Karpas-422 (cell line): ENCODE data around the gene LINC01488. TPM values are rescaled to one million over a fixed set of nuclear protein-coding genes. Genes with fewer than 3 reads are reported as not detected.

Experiments
- DNase-seq: peaks from one replicate; pipeline ENCODE4 v3.0.0-alpha.2; 2015
- H2AFZ ChIP-seq: fragments of 200-600 bp; sonication (generic); 2 replicates; pipeline ENCODE4 v1.6.1; 2014; ENCODE audit warnings: antibody characterized with exemption, low read length, mixed read lengths
- H3K27ac ChIP-seq: fragments of 200-600 bp; sonication (generic); 2 replicates; pipeline ENCODE4 v1.5.1; 2014; ENCODE audit warnings: mild to moderate bottlenecking, low read length, moderate library complexity
- H3K27me3 ChIP-seq: fragments of 200-600 bp; sonication (generic); 2 replicates; pipeline ENCODE4 v1.6.1; 2014; ENCODE audit warnings: low read length, mixed read lengths
- H3K36me3 ChIP-seq: fragments of 200-600 bp; sonication (generic); 2 replicates; pipeline ENCODE4 v1.6.1; 2014; ENCODE audit warnings: low read length, mixed read lengths; ENCODE audit not compliant: insufficient read depth
- H3K4me1 ChIP-seq: fragments of 200-600 bp; sonication (generic); 2 replicates; pipeline ENCODE4 v1.6.1; 2014; ENCODE audit warnings: mild to moderate bottlenecking, low read length, mixed read lengths
- H3K4me2 ChIP-seq: fragments of 200-600 bp; sonication (generic); 2 replicates; pipeline ENCODE4 v1.6.1; 2014; ENCODE audit warnings: low read length, low read depth, mild to moderate bottlenecking; ENCODE audit not compliant: poor library complexity, severe bottlenecking
- H3K4me3 ChIP-seq: fragments of 200-600 bp; sonication (generic); 2 replicates; pipeline ENCODE4 v1.5.1; 2014; ENCODE audit warnings: mild to moderate bottlenecking, antibody characterized with exemption, low read length, mixed read lengths
- H3K79me2 ChIP-seq: fragments of 200-600 bp; sonication (generic); 2 replicates; pipeline ENCODE4 v1.6.1; 2014; ENCODE audit warnings: mild to moderate bottlenecking, low read length, mixed read lengths
- H3K9ac ChIP-seq: fragments of 200-600 bp; sonication (generic); 2 replicates; pipeline ENCODE4 v1.6.0; 2014; ENCODE audit warnings: low read length
- H3K9me2 ChIP-seq: fragments of 200-600 bp; sonication (generic), shearing (Covaris generic); replicated peaks from 2 replicates; pipeline ENCODE4 v1.6.0; 2014; ENCODE audit warnings: mild to moderate bottlenecking, low read length, moderate library complexity; ENCODE audit not compliant: insufficient read depth
- H3K9me3 ChIP-seq: fragments of 300-700, 200-600 bp; sonication (generic); 2 replicates; pipeline ENCODE4 v1.6.1; 2014; ENCODE audit warnings: low read length, mixed read lengths
- H4K20me1 ChIP-seq: fragments of 200-600 bp; sonication (generic); 2 replicates; pipeline ENCODE4 v1.6.1; 2014; ENCODE audit warnings: mild to moderate bottlenecking, antibody characterized with exemption, low read length, low read depth; ENCODE audit not compliant: insufficient read depth
- total RNA-seq: library from RNA; depleted of rRNA; stranded (reverse); fragments of >200 nt; shearing (Covaris generic); gene quantifications from 2 replicates; pipeline ENCODE4 v1.2.3, GENCODE V29; 2014; ENCODE audit warnings: low replicate concordance

LINC01488 gene
- total RNA-seq, 1 experiment from 2014 or later = not detected

DNA sequence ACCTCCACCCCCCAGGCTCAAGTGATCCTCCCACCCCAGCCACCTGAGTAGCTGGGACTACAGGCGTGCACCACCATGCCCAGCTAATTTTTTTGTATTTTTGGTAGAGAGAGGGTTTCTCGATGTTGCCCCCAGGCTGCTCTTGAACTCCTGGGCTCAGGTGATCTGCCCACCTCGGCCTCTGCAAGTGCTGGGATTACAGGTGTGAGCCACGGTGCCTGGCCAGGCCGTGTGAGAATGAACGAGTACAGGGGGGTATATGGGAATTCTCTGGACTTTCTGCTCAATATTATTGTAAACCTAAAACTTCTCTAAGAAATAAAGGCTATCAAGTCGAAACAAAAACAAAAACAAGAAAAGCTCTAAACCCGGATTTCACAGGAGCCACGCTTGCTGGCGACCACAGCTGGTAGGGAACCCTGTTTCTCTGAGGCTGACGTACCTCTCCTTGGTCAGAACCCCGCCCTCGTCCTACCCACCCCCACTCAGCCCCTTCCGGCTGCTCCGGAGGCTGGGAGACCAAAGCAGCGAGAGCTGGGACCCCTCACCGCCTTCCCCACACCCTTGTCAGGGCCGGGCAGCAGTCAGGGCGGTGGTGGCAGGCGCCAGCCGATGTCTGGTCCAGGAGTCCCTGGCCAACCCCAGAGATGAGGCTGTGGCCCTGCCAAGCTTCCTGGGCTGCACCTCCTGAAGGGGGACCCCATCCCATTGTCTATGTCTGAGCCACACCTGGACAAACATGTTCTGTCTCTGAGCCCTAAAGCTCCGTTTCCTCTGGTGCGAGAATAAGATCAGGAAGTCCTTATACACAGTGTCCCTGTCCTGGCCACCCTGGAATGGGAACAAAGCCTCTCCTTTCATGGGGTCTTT lies 52.1 kb downstream of the LINC01488 start:
- H3K4me3 ChIP-seq = no peak overlapping the region
- H3K4me2 ChIP-seq = no peak overlapping the region
- no peaks in the 10 kb centered on the region for H3K4me1 ChIP-seq
- no peaks in the 10 kb centered on the region for H4K20me1 ChIP-seq
- no peak overlapping the region for H3K9ac ChIP-seq
- H2AFZ ChIP-seq = no peak overlapping the region
- no peaks in the 10 kb centered on the region for H3K79me2 ChIP-seq
- H3K9me2 ChIP-seq = no peaks in the 10 kb centered on the region
- no peak for DNase-seq
- H3K27me3 ChIP-seq = no peaks in the 10 kb centered on the region
- no peaks in the 10 kb centered on the region for H3K9me3 ChIP-seq
- no peak overlapping the region for H3K27ac ChIP-seq
- H3K36me3 ChIP-seq = no peaks in the 10 kb centered on the region

DNA sequence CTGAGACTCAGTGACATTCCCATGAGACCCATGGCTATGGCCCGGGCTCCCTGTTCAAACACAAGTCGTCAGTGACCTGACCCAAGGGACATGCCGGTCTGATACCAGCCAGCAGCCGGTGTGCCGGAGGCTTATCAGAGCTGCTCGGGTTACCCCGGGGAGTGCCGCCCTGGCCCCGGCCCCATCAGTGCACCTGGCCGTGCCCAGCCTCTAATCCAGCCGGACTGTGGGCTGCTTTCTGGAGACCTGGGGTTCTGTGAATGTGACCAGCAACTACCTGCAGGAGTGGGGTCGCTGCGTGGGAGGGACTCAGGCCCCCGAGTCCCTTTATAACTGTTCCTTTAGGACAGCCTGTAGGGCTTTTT lies 52.7 kb downstream of the LINC01488 start:
- H3K79me2 ChIP-seq = no peaks in the 10 kb centered on the region
- H3K4me1 ChIP-seq = no peaks in the 10 kb centered on the region
- no peak overlapping the region for H3K4me3 ChIP-seq
- no peaks in the 10 kb centered on the region for H3K9me2 ChIP-seq
- H3K9ac ChIP-seq = no peak overlapping the region
- no peak overlapping the region for H3K27ac ChIP-seq
- no peak overlapping the region for H3K4me2 ChIP-seq
- H3K36me3 ChIP-seq = no peaks in the 10 kb centered on the region
- no peak for DNase-seq
- H3K27me3 ChIP-seq = no peaks in the 10 kb centered on the region
- no peaks in the 10 kb centered on the region for H4K20me1 ChIP-seq
- H2AFZ ChIP-seq = no peak overlapping the region
- H3K9me3 ChIP-seq = no peaks in the 10 kb centered on the region

DNA sequence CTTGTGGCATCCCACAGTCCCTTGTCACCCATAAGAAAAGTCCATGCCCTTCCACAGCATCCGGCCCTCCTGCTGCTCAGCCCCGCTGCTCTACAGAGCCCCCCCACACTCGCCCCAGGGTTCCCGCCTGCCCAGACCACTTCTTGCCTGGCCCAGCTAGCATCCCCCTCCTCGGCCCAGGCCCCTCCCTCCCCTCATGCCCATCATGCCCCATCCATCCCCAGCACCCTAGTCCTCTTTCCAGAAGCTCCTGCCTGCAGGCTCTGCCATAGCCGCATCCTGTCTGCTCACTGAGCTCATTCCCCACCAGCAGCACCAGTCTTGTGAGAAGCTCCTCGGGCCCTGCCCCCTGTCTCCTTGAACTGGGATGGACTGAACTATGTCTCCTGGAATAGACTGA lies 54.4 kb downstream of the LINC01488 start:
- H3K27ac ChIP-seq = no peak overlapping the region
- H3K27me3 ChIP-seq = no peaks in the 10 kb centered on the region
- H3K36me3 ChIP-seq = no peaks in the 10 kb centered on the region
- H3K4me1 ChIP-seq = no peaks in the 10 kb centered on the region
- no peaks in the 10 kb centered on the region for H3K9me3 ChIP-seq
- H3K79me2 ChIP-seq = no peaks in the 10 kb centered on the region
- H3K4me3 ChIP-seq = no peak overlapping the region
- H3K4me2 ChIP-seq = no peak overlapping the region
- no peaks in the 10 kb centered on the region for H4K20me1 ChIP-seq
- DNase-seq = no peak
- H3K9ac ChIP-seq = no peak overlapping the region
- H3K9me2 ChIP-seq = no peaks in the 10 kb centered on the region
- H2AFZ ChIP-seq = no peak overlapping the region

DNA sequence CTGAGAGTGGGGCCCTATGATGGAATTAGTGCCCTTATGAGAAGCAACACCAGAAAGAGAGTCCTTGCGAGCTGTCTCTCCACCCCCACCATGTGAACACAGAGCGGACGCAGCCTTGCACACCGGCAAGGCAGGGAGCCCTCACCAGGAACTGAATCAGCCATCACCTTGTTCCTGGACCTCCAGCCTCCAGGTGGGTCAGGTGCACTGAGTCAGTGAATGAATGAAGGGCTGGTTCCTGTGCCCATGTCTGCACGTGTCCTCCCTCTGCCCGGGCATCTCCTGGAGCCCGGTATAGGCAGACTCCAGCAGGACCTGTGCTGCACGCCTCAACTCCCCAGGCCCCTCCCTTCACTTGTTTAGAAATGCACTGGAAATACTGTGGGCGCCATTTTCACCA lies 54.9 kb downstream of the LINC01488 start:
- no peak overlapping the region for H3K9ac ChIP-seq

DNA sequence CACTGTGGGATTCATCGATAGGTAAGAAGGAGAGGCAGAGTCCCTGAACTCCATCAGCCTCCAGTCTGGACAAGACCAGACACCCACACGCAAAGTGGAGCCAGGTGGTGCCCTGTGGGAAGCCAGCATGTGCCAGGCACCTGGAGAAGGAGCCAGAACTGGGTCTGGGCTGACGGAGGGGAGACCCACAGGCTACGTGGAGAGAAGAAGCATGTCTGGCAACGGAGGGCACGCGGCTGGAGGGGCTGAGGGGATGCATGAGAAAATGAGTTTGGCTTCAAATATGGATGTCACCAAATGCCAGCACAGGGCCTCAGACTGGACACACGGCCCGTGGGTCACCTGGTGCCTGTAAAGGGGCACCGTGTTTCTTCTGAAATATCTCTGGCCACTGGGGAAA lies 55.7 kb downstream of the LINC01488 start:
- H3K9ac ChIP-seq = no peak overlapping the region
- no peak overlapping the region for H3K4me3 ChIP-seq
- H3K27me3 ChIP-seq = no peaks in the 10 kb centered on the region
- H3K9me2 ChIP-seq = no peaks in the 10 kb centered on the region
- H4K20me1 ChIP-seq = no peaks in the 10 kb centered on the region
- H3K79me2 ChIP-seq = no peaks in the 10 kb centered on the region
- H3K9me3 ChIP-seq = no peaks in the 10 kb centered on the region
- DNase-seq = no peak
- H3K4me1 ChIP-seq = no peaks in the 10 kb centered on the region
- H3K36me3 ChIP-seq = no peaks in the 10 kb centered on the region
- no peak overlapping the region for H3K4me2 ChIP-seq
- no peak overlapping the region for H3K27ac ChIP-seq
- H2AFZ ChIP-seq = no peak overlapping the region

More for the DNA sequence above, 54.9 kb downstream of the LINC01488 start:
- no peak overlapping the region for H2AFZ ChIP-seq
- H3K27me3 ChIP-seq = no peaks in the 10 kb centered on the region
- no peaks in the 10 kb centered on the region for H3K9me3 ChIP-seq
- no peaks in the 10 kb centered on the region for H3K4me1 ChIP-seq
- H3K9me2 ChIP-seq = no peaks in the 10 kb centered on the region
- no peak for DNase-seq
- H3K4me2 ChIP-seq = no peak overlapping the region
- H3K36me3 ChIP-seq = no peaks in the 10 kb centered on the region
- H3K79me2 ChIP-seq = no peaks in the 10 kb centered on the region
- no peak overlapping the region for H3K4me3 ChIP-seq
- no peaks in the 10 kb centered on the region for H4K20me1 ChIP-seq
- H3K27ac ChIP-seq = no peak overlapping the region

DNA sequence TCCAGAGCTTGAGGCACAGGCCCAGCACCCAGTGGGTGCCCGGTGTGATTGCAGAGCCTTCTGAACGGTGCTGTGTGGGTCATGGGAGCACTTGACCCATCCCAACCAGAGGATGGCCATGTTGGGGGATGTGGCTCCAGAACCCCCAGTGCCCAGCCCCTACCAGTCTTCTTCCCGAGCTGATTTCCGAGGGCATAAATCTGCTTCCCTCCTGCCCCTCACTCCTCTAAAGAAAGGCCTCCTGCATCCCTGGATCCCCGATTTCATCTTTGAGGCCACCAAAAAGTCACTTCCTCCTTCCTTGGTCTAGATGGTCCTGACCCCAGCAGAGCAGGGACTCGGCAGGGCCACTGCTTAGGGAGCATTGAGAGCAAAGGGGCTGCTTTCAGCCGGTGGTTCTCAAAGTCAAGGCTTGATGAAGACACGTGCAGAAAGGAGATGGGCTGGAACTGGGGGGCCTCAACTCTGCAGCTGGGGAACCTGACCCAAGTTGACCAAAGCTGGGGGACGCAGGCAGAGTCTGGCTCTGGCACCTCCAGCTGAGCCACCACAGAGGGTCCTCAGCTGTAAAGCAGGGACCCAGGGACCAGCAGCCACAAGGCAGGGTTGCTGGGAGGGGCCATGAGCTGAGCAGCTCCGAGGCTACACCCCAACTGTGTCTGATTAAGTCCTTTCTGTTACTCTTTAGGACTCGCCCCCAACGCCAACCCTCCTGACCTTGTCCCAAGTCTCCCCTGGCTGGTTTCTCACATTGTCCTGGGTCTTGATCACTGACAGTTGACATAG lies 56.6 kb downstream of the LINC01488 start:
- Histone ChIP-seq H4K20me1 (no peaks in the 10 kb centered on the region), H3K4me2 (no peak overlapping the region), H3K9me3 (no peaks in the 10 kb centered on the region), H3K9ac (no peak overlapping the region), H3K79me2 (no peaks in the 10 kb centered on the region), H3K27me3 (no peaks in the 10 kb centered on the region), H2AFZ (no peak overlapping the region), H3K4me1 (no peaks in the 10 kb centered on the region), H3K4me3 (no peak overlapping the region), H3K9me2 (no peaks in the 10 kb centered on the region), H3K36me3 (no peaks in the 10 kb centered on the region), H3K27ac (no peak overlapping the region)
- DNase-seq = no peak

DNA sequence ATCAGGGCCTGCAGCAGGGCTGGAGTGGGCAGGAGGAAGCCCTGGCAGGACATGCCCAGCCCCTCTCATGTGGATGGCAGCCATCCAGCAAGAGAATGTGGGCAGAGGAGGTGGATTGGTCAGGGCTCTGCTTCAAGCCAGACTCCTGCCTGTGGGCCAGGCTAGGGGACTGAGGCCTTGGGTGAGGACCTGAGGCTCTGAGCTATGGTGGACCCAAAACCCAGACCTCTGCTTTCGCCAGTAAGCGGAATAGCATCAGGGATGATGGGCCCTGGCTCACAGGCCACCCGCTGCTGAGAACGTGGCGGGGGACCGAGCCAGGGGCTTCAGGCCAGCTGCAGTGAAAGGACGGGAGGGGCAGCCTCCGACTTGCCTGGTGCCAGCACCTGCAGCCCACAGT lies 57.4 kb downstream of the LINC01488 start:
- no peaks in the 10 kb centered on the region for H3K9me2 ChIP-seq
- H3K36me3 ChIP-seq = no peaks in the 10 kb centered on the region
- no peak overlapping the region for H3K4me3 ChIP-seq
- no peaks in the 10 kb centered on the region for H3K4me1 ChIP-seq
- H3K27me3 ChIP-seq = no peaks in the 10 kb centered on the region
- no peak overlapping the region for H3K27ac ChIP-seq
- no peaks in the 10 kb centered on the region for H4K20me1 ChIP-seq
- H3K9ac ChIP-seq = no peak overlapping the region
- no peak overlapping the region for H2AFZ ChIP-seq
- H3K79me2 ChIP-seq = no peaks in the 10 kb centered on the region
- H3K4me2 ChIP-seq = no peak overlapping the region
- no peaks in the 10 kb centered on the region for H3K9me3 ChIP-seq
- DNase-seq = no peak

DNA sequence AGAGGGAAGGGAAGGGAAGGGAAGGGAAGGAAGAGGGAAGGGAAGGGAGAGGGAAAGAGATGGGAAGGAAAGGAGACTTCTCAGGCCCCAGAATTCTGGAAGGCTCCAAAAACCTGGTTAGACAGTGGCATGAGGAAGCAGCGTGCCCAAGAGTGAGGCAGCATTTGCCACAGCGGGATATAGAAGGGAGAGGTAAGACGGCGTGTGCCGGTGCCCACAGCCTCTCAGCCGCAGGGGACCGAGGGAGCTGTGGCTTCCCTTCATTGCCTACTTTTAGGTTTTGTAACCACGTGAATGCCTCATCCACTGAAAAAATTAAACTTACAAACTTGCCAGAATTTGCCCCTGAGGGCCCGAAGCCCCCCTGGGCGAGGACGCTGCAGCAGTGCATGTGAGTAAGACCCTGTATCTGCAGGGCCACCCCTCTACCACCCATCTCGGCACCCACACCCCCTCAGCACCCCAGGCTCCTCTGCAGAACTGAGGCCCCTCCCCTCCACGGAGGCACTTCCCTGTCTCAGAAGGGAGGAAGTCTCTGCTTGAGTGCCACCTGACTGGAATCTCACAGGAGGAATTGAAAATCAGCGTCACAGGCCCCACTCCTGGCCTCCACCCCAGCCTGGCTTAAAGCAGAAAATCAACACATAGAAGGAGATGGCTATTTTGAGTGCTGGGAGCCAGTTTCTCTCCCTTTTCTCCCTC lies 58.1 kb downstream of the LINC01488 start:
- Histone ChIP-seq H3K79me2 (no peaks in the 10 kb centered on the region), H3K9me2 (no peaks in the 10 kb centered on the region), H2AFZ (no peak overlapping the region), H3K4me2 (no peak overlapping the region), H3K4me1 (no peaks in the 10 kb centered on the region), H3K27me3 (no peaks in the 10 kb centered on the region), H3K4me3 (no peak overlapping the region), H3K9ac (no peak overlapping the region), H3K27ac (no peak overlapping the region), H3K9me3 (no peaks in the 10 kb centered on the region), H3K36me3 (no peaks in the 10 kb centered on the region), H4K20me1 (no peaks in the 10 kb centered on the region)
- no peak for DNase-seq
